Keratinocyte (primary cell): ENCODE results near the gene AKTIP.

Experiments
- EZH2 ChIP-seq: IDR thresholded peaks from one replicate; pipeline ENCODE4 v1.6.1; 2012; ENCODE audit warnings: inconsistent platforms, mild to moderate bottlenecking, low read length, moderate library complexity
- TF ChIP-seq, protein P1 (sequence below), 3 experiments: IDR thresholded peaks in 1 of 3; conservative IDR thresholded peaks in 1 of 3; optimal IDR thresholded peaks in 1 of 3; 2 replicates in 2 of 3; 3 replicates in 1 of 3; pipeline versions ENCODE3 to v1.5.1; 2011; ENCODE audit warnings: low read length in 3 of 3, mild to moderate bottlenecking in 3 of 3, moderate library complexity in 2 of 3, control low read depth in 1 of 3, inconsistent platforms in 1 of 3; ENCODE audit not compliant: insufficient read depth in 2 of 3; ENCODE audit errors: extremely low read depth in 1 of 3

DNA sequence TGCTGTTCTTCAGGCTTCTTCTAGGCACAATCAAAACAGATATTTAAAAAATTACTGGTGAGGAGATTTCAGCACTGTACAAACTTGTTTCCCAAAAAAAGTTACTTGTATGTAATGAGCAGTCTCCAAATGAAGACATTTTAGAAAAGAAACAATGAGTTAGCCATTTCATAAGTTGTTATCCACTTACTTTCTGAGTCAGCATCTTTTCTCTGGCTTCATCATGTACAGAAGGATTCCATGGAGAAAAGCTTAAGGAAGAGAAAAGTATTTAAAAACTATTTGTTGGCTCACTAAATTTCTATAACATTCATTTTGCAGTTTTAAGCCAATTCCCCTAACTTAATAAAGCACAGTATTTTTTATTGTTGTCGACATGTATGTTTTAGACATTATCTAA, 10.5 kb downstream of the AKTIP start:
- TF ChIP-seq, protein P1, sequence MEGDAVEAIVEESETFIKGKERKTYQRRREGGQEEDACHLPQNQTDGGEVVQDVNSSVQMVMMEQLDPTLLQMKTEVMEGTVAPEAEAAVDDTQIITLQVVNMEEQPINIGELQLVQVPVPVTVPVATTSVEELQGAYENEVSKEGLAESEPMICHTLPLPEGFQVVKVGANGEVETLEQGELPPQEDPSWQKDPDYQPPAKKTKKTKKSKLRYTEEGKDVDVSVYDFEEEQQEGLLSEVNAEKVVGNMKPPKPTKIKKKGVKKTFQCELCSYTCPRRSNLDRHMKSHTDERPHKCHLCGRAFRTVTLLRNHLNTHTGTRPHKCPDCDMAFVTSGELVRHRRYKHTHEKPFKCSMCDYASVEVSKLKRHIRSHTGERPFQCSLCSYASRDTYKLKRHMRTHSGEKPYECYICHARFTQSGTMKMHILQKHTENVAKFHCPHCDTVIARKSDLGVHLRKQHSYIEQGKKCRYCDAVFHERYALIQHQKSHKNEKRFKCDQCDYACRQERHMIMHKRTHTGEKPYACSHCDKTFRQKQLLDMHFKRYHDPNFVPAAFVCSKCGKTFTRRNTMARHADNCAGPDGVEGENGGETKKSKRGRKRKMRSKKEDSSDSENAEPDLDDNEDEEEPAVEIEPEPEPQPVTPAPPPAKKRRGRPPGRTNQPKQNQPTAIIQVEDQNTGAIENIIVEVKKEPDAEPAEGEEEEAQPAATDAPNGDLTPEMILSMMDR (optimal IDR thresholded peaks at IDR 0.05 in 1 of 3, IDR thresholded peaks at IDR 0.05 in 1 of 3, conservative IDR thresholded peaks at IDR 0.05 in 1 of 3; ENCODE audit: extremely low read depth in 1 of 3, insufficient read depth in 2 of 3, low read length in 3 of 3) = no peak
- TF ChIP-seq EZH2 = no peak
